Measurements from ENCODE around the gene PLVAP. TPM values are rescaled to one million over a fixed set of nuclear protein-coding genes. Genes with fewer than 3 reads are reported as not detected.

The PLVAP gene
- total RNA-seq, 1 experiment from 2014 or later: not detected

- H3K18ac ChIP-seq (ENCODE audit: insufficient read length, low read depth, low read length): no peak overlapping the region
- H2BK15ac ChIP-seq (ENCODE audit: low read depth, low read length): no peak overlapping the region
- no peaks in the 10 kb centered on the region for H4K20me1 ChIP-seq (ENCODE audit: control insufficient read depth, insufficient read depth, insufficient read length)
- no peak overlapping the region for H2BK120ac ChIP-seq (ENCODE audit: low read depth, low read length, poor library complexity, severe bottlenecking)
- H3K9ac ChIP-seq (ENCODE audit: extremely low read depth, insufficient read length, low read length): no peak overlapping the region
- peaks cover 11 to 21% of the 10 kb centered on the region in 2 experiments for H3K4me1 Mint-ChIP-seq
- H3K36me3 Mint-ChIP-seq (ENCODE audit: insufficient read depth in 1 of 3, low read depth in 3 of 3): peaks cover 9 to 21% (median 12%) of the 10 kb centered on the region in 3 experiments; a peak in 5 of 7 replicates
- no peak overlapping the region for H3K14ac ChIP-seq (ENCODE audit: insufficient read depth, low read length)
- no peak overlapping the region for H3K4me2 ChIP-seq (ENCODE audit: insufficient read depth, insufficient read length, low read length)
- no peaks in the 10 kb centered on the region for H3K79me1 ChIP-seq (ENCODE audit: insufficient read depth, low read depth, low read length, poor library complexity, severe bottlenecking)
- no peak overlapping the region for H3T11ph ChIP-seq (ENCODE audit: low read length)
- no peak overlapping the region for H3K4ac ChIP-seq (ENCODE audit: low read depth, low read length)
- no peak overlapping the region for H2BK20ac ChIP-seq (ENCODE audit: low read depth, low read length, poor library complexity, severe bottlenecking)
- peaks cover 4% of the 10 kb centered on the region; the same call in 1 of the 2 replicates for H3K27me3 Mint-ChIP-seq (ENCODE audit: low read depth)
- H4K91ac ChIP-seq (ENCODE audit: insufficient read length, low read depth, low read length): no peak overlapping the region
- H2AK5ac ChIP-seq (ENCODE audit: insufficient read length, low read length): no peak overlapping the region
- no peak overlapping the region for H4K5ac ChIP-seq (ENCODE audit: insufficient read length, low read depth, low read length)
- peak; percentile 99 for TF ChIP-seq CTCF (conservative IDR thresholded peaks at IDR 0.05)
- no peak overlapping the region for H3K27ac Mint-ChIP-seq
- no peak overlapping the region for H3K56ac ChIP-seq (ENCODE audit: insufficient read length, low read depth, low read length)
- no peaks in the 10 kb centered on the region for H3K27me3 ChIP-seq (ENCODE audit: insufficient read depth, low read length)
- H2BK5ac ChIP-seq (ENCODE audit: insufficient read length, low read length): no peak overlapping the region
- DNase-seq: peak; percentile 90
- H3K9me3 ChIP-seq (ENCODE audit: control insufficient read depth, low read depth, low read length): no peaks in the 10 kb centered on the region
- H2BK12ac ChIP-seq (ENCODE audit: insufficient read length, low read depth, low read length): no peak overlapping the region
- no peaks in the 10 kb centered on the region; a peak in 1 of 5 replicates for H3K9me3 Mint-ChIP-seq
- H2AFZ ChIP-seq (ENCODE audit: low read length): no peak overlapping the region
- no peak overlapping the region for H3K27ac ChIP-seq (ENCODE audit: insufficient read length, low read depth, low read length)
- peak overlapping the region in 1 of 2 experiments; percentile 12; a peak in 1 of 5 replicates for H3K4me3 Mint-ChIP-seq
- H3K4me1 ChIP-seq (ENCODE audit: insufficient read depth, low read length): no peaks in the 10 kb centered on the region
- no CpG with 5 or more reads among the region's 24 CpGs for WGBS (ENCODE audit: extremely low coverage, insufficient read length, low lambda C conversion rate)
- H4K8ac ChIP-seq (replicated peaks; ENCODE audit: insufficient read length, low read depth, low read length): no peak overlapping the region
- H3K23me2 ChIP-seq (ENCODE audit: insufficient read length, low read depth, low read length, poor library complexity, severe bottlenecking): no peaks in the 10 kb centered on the region
- no peak overlapping the region for H3K23ac ChIP-seq (ENCODE audit: insufficient read length, low read depth, low read length)
- no peaks in the 10 kb centered on the region for H3K79me2 ChIP-seq (ENCODE audit: insufficient read depth, low read length)
These were observed 31.0 kb downstream of the PLVAP start for GRCh38 chr19:17346109-17346671.
